Vagina (tissue), 2 donors: ENCODE measurements around the gene SYNDIG1.

Experiments used
- POLR2A ChIP-seq, 2 donors: fragments of 450-650 bp; IDR thresholded peaks; one replicate each; pipeline ENCODE4 v1.6.1; 2017; ENCODE audit warnings: antibody characterized with exemption in 2 of 2, mild to moderate bottlenecking in 2 of 2, moderate library complexity in 2 of 2
- TF ChIP-seq, protein P1 (sequence below), 3 experiments: fragments of 450-650 bp in 2 of 3; fragments of 200-600 bp in 1 of 3; sonication (generic) in 1 of 3; IDR thresholded peaks; one replicate each; pipeline ENCODE4 v1.5.1; 2017 to 2019; ENCODE audit warnings: antibody characterized with exemption in 3 of 3, mild to moderate bottlenecking in 2 of 3, moderate library complexity in 2 of 3

DNA sequence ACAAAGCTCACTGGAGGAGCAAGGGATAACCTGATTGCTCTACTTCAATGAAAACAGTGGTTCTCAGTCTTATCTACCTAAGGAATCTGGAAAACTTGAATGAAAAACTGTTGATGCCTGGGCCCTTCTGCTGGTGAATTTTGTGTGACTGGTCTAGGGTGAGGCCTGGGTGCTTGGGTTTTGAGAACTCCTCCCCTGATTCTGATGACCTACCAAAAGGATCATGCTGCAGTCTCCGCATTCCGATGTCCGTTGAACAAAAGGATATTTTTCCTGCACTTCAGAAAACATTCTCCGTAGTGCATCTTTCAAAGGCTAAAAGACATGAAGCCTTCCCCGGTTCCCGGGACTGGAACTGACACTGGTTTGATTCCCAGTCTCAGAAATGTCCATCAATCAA, 157.9 kb downstream of the SYNDIG1 start:
- no peak for TF ChIP-seq POLR2A (IDR thresholded peaks at IDR 0.05)
- TF ChIP-seq, protein P1, sequence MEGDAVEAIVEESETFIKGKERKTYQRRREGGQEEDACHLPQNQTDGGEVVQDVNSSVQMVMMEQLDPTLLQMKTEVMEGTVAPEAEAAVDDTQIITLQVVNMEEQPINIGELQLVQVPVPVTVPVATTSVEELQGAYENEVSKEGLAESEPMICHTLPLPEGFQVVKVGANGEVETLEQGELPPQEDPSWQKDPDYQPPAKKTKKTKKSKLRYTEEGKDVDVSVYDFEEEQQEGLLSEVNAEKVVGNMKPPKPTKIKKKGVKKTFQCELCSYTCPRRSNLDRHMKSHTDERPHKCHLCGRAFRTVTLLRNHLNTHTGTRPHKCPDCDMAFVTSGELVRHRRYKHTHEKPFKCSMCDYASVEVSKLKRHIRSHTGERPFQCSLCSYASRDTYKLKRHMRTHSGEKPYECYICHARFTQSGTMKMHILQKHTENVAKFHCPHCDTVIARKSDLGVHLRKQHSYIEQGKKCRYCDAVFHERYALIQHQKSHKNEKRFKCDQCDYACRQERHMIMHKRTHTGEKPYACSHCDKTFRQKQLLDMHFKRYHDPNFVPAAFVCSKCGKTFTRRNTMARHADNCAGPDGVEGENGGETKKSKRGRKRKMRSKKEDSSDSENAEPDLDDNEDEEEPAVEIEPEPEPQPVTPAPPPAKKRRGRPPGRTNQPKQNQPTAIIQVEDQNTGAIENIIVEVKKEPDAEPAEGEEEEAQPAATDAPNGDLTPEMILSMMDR (IDR thresholded peaks at IDR 0.05) = no peak
